ENCODE data around the gene GJB4. TPM values are rescaled to one million over a fixed set of nuclear protein-coding genes. Genes with fewer than 3 reads are reported as not detected.

The GJB4 gene
- total RNA-seq, 1 donor from 2014 or later, result not detected

DNA sequence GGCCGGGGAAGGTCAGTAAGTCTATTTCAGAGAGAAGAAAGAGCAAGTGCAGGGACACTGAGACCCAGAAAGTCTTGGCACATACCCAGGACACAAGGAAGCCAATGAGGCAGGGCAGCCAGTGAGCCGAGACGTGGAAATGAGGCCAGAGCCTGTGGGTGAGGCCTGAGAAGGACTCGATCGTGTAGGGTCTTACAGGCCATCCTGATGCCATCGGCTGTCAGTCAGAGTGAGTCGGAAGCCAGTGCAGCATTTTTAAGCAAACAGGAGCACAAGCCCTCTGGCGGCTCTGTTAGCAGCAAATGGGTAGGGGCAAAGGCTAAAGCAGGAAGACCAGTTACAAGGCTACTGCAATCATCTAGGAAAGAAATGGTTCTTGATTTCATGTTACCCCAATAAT lies 15.4 kb downstream of the GJB4 start:
- Histone ChIP-seq H3K4me3 (ENCODE audit: low read length in 3 of 3) (no peak overlapping the region), H3K4me1 (ENCODE audit: control insufficient read depth in 3 of 3, insufficient read depth in 3 of 3, low read length in 3 of 3) (no peaks in the 10 kb centered on the region), H3K9me3 (ENCODE audit: control insufficient read depth in 3 of 3, low read length in 3 of 3) (no peaks in the 10 kb centered on the region), H3K9ac (ENCODE audit: low read depth in 1 of 3, low read length in 3 of 3) (no peak overlapping the region), H3K36me3 (ENCODE audit: control insufficient read depth in 3 of 3, insufficient read depth in 3 of 3, low read length in 3 of 3) (no peaks in the 10 kb centered on the region), H3K27me3 (ENCODE audit: control insufficient read depth in 3 of 3, insufficient read depth in 3 of 3, low read length in 3 of 3) (peaks cover 23 to 38% (median 35%) of the 10 kb centered on the region in 3 donors), H3K27ac (ENCODE audit: low read depth, low read length) (no peak overlapping the region)

DNA sequence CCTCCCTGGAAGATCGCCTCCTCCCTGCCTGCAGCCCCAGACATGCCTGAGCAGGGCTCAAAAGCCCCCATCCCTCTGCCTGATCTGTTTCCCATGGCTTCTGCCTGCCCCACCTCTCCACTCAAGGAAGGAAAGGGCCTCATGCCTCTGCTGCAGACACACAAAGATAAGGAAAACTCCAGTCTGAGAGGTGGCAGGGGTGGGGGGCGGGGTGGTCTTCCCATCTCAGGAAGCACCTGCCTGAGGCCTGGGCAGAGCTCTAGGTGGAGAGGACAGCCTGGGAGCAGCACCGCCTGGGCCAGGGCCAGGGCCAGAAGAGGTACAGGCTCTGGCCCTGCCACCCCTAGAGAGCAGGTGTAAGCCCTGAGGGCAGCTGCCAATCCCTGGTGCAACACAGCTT lies 17.4 kb downstream of the GJB4 start:
- H3K4me3 ChIP-seq (ENCODE audit: low read length in 3 of 3), result no peak overlapping the region
- H3K36me3 ChIP-seq (ENCODE audit: control insufficient read depth in 3 of 3, insufficient read depth in 3 of 3, low read length in 3 of 3), result no peaks in the 10 kb centered on the region
- peaks cover 37 to 51% (median 49%) of the 10 kb centered on the region in 3 donors for H3K27me3 ChIP-seq (ENCODE audit: control insufficient read depth in 3 of 3, insufficient read depth in 3 of 3, low read length in 3 of 3)
- H3K27ac ChIP-seq (ENCODE audit: low read depth, low read length), result no peak overlapping the region
- H3K9ac ChIP-seq (ENCODE audit: low read depth in 1 of 3, low read length in 3 of 3), result no peak overlapping the region
- H3K4me1 ChIP-seq (ENCODE audit: control insufficient read depth in 3 of 3, insufficient read depth in 3 of 3, low read length in 3 of 3), result peaks cover 6 to 8% (median 8%) of the 10 kb centered on the region in 3 donors
- H3K9me3 ChIP-seq (ENCODE audit: control insufficient read depth in 3 of 3, low read length in 3 of 3), result no peaks in the 10 kb centered on the region

DNA sequence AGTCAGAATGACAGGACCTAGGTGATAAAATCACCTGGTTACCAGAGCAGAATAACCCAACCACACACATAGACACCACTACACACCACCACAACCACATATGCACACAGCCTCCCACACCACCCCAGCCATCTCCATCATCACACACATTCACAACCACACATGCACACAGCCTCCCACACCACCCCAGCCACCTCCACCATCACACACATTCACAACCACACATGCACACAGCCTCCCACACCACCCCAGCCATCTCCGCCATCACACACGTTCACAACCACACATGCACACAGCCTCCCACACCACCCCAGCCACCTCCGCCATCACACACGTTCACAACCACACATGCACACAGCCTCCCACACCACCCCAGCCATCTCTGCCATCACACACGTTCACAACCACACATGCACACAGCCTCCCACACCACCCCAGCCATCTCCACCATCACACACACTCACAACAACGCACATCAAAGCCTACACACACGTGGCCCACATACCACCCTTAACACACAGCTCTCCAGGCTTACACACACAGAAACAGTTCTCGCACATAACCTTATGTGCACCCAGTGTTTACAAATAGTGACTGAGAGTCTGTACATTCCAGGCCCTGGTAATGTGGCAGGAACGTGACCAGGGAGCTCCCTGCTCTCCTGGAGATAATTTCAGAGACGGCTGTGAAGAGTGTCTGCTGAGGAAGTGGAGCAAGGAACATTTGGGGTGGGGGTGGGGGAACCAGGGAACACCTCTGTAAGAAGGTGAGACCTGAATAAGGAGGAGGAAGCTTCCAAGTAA lies 18.2 kb downstream of the GJB4 start:
- Histone ChIP-seq H3K27ac (ENCODE audit: low read depth, low read length) (no peak overlapping the region), H3K27me3 (ENCODE audit: control insufficient read depth in 3 of 3, insufficient read depth in 3 of 3, low read length in 3 of 3) (peaks cover 45 to 59% (median 57%) of the 10 kb centered on the region in 3 donors), H3K9ac (ENCODE audit: low read depth in 1 of 3, low read length in 3 of 3) (no peak overlapping the region)

DNA sequence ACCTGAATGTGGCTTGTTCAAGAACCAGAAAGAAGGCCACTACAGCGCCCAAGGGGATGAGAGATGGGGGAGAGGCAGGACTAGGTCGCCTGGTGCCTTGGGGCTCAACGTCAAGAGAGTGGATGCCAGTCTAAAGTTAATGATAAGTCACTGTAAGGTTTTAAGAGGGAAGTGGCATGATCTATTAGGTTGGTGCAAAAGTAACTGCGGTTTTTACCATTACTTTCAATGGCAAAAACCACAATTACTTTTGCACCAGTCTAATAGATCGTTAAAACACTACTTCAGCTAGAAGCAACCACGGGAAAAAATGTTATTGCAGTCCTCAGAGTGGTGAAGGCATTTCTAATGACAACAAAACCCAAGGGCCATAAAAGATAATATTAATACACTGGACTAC lies 18.8 kb downstream of the GJB4 start:
- Histone ChIP-seq H3K36me3 (ENCODE audit: control insufficient read depth in 3 of 3, insufficient read depth in 3 of 3, low read length in 3 of 3) (no peaks in the 10 kb centered on the region), H3K27ac (ENCODE audit: low read depth, low read length) (no peak overlapping the region), H3K4me3 (ENCODE audit: low read length in 3 of 3) (no peak overlapping the region), H3K9ac (ENCODE audit: low read depth in 1 of 3, low read length in 3 of 3) (no peak overlapping the region), H3K9me3 (ENCODE audit: control insufficient read depth in 3 of 3, low read length in 3 of 3) (no peaks in the 10 kb centered on the region), H3K27me3 (ENCODE audit: control insufficient read depth in 3 of 3, insufficient read depth in 3 of 3, low read length in 3 of 3) (peaks cover 46 to 65% (median 63%) of the 10 kb centered on the region in 3 donors), H3K4me1 (ENCODE audit: control insufficient read depth in 3 of 3, insufficient read depth in 3 of 3, low read length in 3 of 3) (peaks cover 6 to 8% (median 8%) of the 10 kb centered on the region in 3 donors)

More for the DNA sequence above, 18.2 kb downstream of the GJB4 start:
- H3K9me3 ChIP-seq (ENCODE audit: control insufficient read depth in 3 of 3, low read length in 3 of 3), result no peaks in the 10 kb centered on the region
- no peaks in the 10 kb centered on the region for H3K36me3 ChIP-seq (ENCODE audit: control insufficient read depth in 3 of 3, insufficient read depth in 3 of 3, low read length in 3 of 3)
- H3K4me1 ChIP-seq (ENCODE audit: control insufficient read depth in 3 of 3, insufficient read depth in 3 of 3, low read length in 3 of 3), result peaks cover 6 to 8% (median 8%) of the 10 kb centered on the region in 3 donors
- H3K4me3 ChIP-seq (ENCODE audit: low read length in 3 of 3), result no peak overlapping the region

DNA sequence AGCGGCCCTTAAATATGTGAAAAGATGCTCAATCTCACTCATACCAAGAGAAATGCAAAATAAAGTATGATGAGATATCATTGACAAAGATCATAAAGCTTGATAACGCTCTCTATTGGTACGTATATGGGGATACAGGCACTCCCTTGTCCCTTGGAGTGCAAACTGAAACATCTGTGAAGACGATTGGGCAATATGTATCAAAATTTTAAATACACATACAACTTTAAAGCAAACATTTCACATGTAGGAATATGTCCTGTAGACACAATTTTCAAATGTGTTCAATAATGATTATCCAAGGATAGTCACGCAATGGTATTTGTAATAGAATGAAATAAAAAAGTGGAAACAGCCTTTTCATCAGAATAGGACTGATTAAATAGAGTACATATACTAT lies 19.5 kb downstream of the GJB4 start:
- Histone ChIP-seq H3K27ac (ENCODE audit: low read depth, low read length) (no peak overlapping the region), H3K9me3 (ENCODE audit: control insufficient read depth in 3 of 3, low read length in 3 of 3) (no peaks in the 10 kb centered on the region), H3K4me3 (ENCODE audit: low read length in 3 of 3) (no peak overlapping the region), H3K36me3 (ENCODE audit: control insufficient read depth in 3 of 3, insufficient read depth in 3 of 3, low read length in 3 of 3) (no peaks in the 10 kb centered on the region), H3K4me1 (ENCODE audit: control insufficient read depth in 3 of 3, insufficient read depth in 3 of 3, low read length in 3 of 3) (peaks cover 6 to 8% (median 8%) of the 10 kb centered on the region in 3 donors), H3K9ac (ENCODE audit: low read depth in 1 of 3, low read length in 3 of 3) (no peak overlapping the region), H3K27me3 (ENCODE audit: control insufficient read depth in 3 of 3, insufficient read depth in 3 of 3, low read length in 3 of 3) (peaks cover 45 to 72% (median 70%) of the 10 kb centered on the region in 3 donors)

DNA sequence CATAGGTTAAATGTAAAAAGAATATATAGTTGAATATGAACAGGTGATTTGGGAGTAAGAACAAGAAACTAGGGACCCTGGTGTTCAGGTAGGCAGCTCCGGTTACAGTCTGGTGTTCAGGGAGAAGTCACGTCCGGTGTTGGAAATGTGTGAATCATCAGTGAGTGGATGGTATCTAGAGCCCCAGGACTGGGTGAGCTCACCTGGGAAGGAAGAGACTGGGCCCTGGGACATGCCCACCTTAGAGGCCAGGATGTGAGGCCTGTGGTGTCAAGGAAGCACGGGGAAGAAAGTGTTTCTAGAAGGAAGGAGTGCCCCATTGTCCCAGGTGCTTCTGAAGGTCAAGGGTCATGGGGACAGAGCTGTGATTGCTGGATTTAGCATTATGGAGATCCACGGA lies 20.0 kb downstream of the GJB4 start:
- Histone ChIP-seq H3K4me3 (ENCODE audit: low read length in 3 of 3) (no peak overlapping the region), H3K9ac (ENCODE audit: low read depth in 1 of 3, low read length in 3 of 3) (no peak overlapping the region), H3K27ac (ENCODE audit: low read depth, low read length) (no peak overlapping the region), H3K9me3 (ENCODE audit: control insufficient read depth in 3 of 3, low read length in 3 of 3) (no peaks in the 10 kb centered on the region), H3K4me1 (ENCODE audit: control insufficient read depth in 3 of 3, insufficient read depth in 3 of 3, low read length in 3 of 3) (peaks cover 6 to 8% (median 8%) of the 10 kb centered on the region in 3 donors), H3K27me3 (ENCODE audit: control insufficient read depth in 3 of 3, insufficient read depth in 3 of 3, low read length in 3 of 3) (peaks cover 40 to 71% (median 68%) of the 10 kb centered on the region in 3 donors), H3K36me3 (ENCODE audit: control insufficient read depth in 3 of 3, insufficient read depth in 3 of 3, low read length in 3 of 3) (no peaks in the 10 kb centered on the region)

DNA sequence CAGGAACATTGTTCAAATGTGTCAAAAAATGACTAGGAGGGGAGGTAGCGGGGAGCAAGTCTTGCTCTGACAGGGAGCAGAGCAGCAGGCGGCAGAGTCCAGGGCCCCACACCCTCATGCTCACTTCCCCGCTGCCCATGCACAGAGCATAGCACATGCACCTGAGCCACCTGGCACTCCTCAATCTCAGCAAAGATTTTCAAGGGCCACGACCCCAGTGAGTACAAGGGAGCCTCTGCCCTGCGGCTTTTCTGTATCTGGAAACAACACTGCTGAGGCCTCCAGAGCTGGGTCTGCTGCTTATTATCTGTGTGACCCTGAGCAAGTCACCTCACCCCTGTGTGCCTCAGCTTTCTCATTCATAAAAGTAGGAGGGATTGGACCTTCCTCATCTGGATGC lies 20.4 kb downstream of the GJB4 start:
- Histone ChIP-seq H3K4me1 (ENCODE audit: control insufficient read depth in 3 of 3, insufficient read depth in 3 of 3, low read length in 3 of 3) (peaks cover 6 to 8% (median 8%) of the 10 kb centered on the region in 3 donors), H3K27ac (ENCODE audit: low read depth, low read length) (no peak overlapping the region), H3K36me3 (ENCODE audit: control insufficient read depth in 3 of 3, insufficient read depth in 3 of 3, low read length in 3 of 3) (no peaks in the 10 kb centered on the region), H3K27me3 (ENCODE audit: control insufficient read depth in 3 of 3, insufficient read depth in 3 of 3, low read length in 3 of 3) (peaks cover 39 to 70% (median 65%) of the 10 kb centered on the region in 3 donors), H3K9ac (ENCODE audit: low read depth in 1 of 3, low read length in 3 of 3) (no peak overlapping the region), H3K4me3 (ENCODE audit: low read length in 3 of 3) (no peak overlapping the region), H3K9me3 (ENCODE audit: control insufficient read depth in 3 of 3, low read length in 3 of 3) (no peaks in the 10 kb centered on the region)

DNA sequence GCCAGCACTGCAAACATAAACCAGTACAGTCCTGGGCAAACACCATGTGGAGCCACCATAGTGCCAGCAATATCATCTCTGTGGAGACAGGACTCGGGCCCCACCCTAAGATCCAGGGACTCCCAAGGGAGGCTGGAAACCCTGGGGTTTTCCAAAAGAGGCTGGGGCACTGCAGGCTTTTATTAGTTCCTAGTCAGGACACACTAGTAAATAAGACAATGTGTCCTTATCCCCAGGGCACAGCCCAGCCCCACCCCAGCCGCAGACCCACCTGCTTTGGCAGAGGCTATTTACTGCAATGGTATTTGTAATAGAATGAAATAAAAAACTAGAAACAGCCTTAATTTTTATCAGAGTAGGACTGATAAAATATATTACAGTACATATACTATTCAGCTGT lies 21.0 kb downstream of the GJB4 start:
- H3K36me3 ChIP-seq (ENCODE audit: control insufficient read depth in 3 of 3, insufficient read depth in 3 of 3, low read length in 3 of 3), result no peaks in the 10 kb centered on the region
- H3K9me3 ChIP-seq (ENCODE audit: control insufficient read depth in 3 of 3, low read length in 3 of 3), result no peaks in the 10 kb centered on the region
- H3K4me1 ChIP-seq (ENCODE audit: control insufficient read depth in 3 of 3, insufficient read depth in 3 of 3, low read length in 3 of 3), result peaks cover 6 to 8% (median 8%) of the 10 kb centered on the region in 3 donors
- H3K9ac ChIP-seq (ENCODE audit: low read depth in 1 of 3, low read length in 3 of 3), result no peak overlapping the region
- H3K4me3 ChIP-seq (ENCODE audit: low read length in 3 of 3), result no peak overlapping the region
- H3K27me3 ChIP-seq (ENCODE audit: control insufficient read depth in 3 of 3, insufficient read depth in 3 of 3, low read length in 3 of 3), result peaks cover 37 to 69% (median 63%) of the 10 kb centered on the region in 3 donors
- no peak overlapping the region for H3K27ac ChIP-seq (ENCODE audit: low read depth, low read length)

DNA sequence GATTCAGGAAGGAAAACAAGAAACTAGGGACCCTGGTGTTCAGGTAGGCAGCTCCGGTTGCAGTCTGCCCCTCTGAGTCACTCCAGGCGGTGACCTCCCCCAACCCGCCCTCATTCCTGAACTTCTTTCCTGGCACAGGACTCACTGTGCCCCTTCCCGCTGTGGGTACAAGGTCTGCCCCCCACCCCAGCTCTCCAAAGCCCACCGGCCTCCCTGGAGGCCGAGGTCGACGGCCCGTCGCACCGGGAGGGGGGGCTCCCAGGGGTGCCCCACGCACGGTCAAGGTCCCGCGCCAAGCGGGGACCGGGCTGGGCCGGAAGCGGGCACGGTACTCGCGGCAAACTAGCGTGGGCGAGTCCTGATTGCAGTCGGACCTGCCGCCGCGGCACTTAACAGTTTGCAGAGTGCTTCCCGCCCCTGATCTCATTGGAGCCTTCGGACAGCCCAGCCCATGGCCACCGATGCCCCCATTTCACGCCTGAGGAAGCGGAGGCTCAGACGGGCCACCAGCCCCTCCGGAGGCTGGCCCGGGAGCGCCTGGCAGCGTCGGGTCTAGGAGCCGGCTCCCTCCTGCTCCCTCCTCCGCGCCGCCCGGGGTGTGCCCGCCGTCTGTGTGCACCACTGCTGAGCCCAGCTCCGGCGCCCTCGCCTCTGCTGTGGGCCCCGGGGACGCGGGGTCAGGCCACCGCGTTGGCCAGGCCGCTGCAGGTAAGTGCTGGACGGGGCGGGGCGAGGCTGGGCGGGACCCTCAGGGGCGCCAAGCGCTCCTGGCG lies 21.7 kb downstream of the GJB4 start, which contains the start of gene GJB3:
Gene GJB3 (plus strand): TSS at position 144 of the 773 bp plus-strand sequence. CDS start 3,549 bp downstream, outside the sequence.
- H3K4me3 ChIP-seq (ENCODE audit: low read length in 3 of 3), result peak within 1 kb of the TSS in 1 of 3 donors; percentile 26
- peaks cover 37 to 73% (median 61%) of the 10 kb centered on the region in 3 donors for H3K27me3 ChIP-seq (ENCODE audit: control insufficient read depth in 3 of 3, insufficient read depth in 3 of 3, low read length in 3 of 3)
- peaks cover 6 to 8% (median 8%) of the 10 kb centered on the region in 3 donors for H3K4me1 ChIP-seq (ENCODE audit: control insufficient read depth in 3 of 3, insufficient read depth in 3 of 3, low read length in 3 of 3)
- H3K9me3 ChIP-seq (ENCODE audit: control insufficient read depth in 3 of 3, low read length in 3 of 3), result no peaks in the 10 kb centered on the region
- no peak within 1 kb of the TSS for H3K27ac ChIP-seq (ENCODE audit: low read depth, low read length)
- no peaks in the 10 kb centered on the region for H3K36me3 ChIP-seq (ENCODE audit: control insufficient read depth in 3 of 3, insufficient read depth in 3 of 3, low read length in 3 of 3)
- H3K9ac ChIP-seq (ENCODE audit: low read depth in 1 of 3, low read length in 3 of 3), result peak within 1 kb of the TSS in 1 of 3 donors; percentile 50
